K562 (cell line): ENCODE data around the gene RPRD1B. TPM values are rescaled to one million over a fixed set of nuclear protein-coding genes. Genes with fewer than 3 reads are reported as not detected.

Experiments used
- ATAC-seq: fragments of 200-7000 bp; cut with Tn5 transposase; 3 replicates; pipeline ENCODE4 v1.9.1; 2020; ENCODE audit warnings: moderate library complexity
- BruUV-seq: library from RNA; stranded (reverse); fragments of 400-500 nt; replicated peaks from 2 replicates; lab custom pipeline; 2021; lab: Mats Ljungman, UMichigan
- CTCF ChIA-PET: fragments of 300-600 bp; formaldehyde crosslinking; extraction: SDS; loops from one replicate; lab custom pipeline; 2021; ENCODE audit warnings: low intra/inter-chr PET ratio; lab: Yijun Ruan, JAX
- POLR2A ChIA-PET: fragments of 300-600, 350-650 bp; sonication (Branson Sonifier 250); formaldehyde crosslinking; extraction: SDS; loops from one replicate; lab custom pipeline; 2021; ENCODE audit warnings: antibody characterized with exemption, inconsistent platforms; lab: Yijun Ruan, JAX
- DNase-seq, 4 experiments: peaks; one replicate each; pipeline versions ENCODE4 v3.0.0 to v3.0.0-alpha.2; 2011 to 2018; ENCODE audit warnings: low spot score in 3 of 4, mixed read lengths in 3 of 4; ENCODE audit errors: extremely low read depth in 1 of 4
- FAIRE-seq: peaks from 2 replicates; lab custom pipeline; 2011; peaks lifted over from hg19 to GRCh38; lab: Jason Lieb, UNC
- H2AFZ ChIP-seq: 2 replicates; pipeline ENCODE4 v1.6.0; 2011; ENCODE audit warnings: low read depth, low read length, control low read depth, inconsistent platforms
- H3K27ac ChIP-seq: fragments of 200-600 bp; 3 replicates; pipeline ENCODE4 v1.8.0; 2011; ENCODE audit warnings: low read depth, mild to moderate bottlenecking, control low read depth, inconsistent platforms, low read length, moderate library complexity, mixed read lengths; ENCODE audit errors: extremely low read depth
- H3K27me3 ChIP-seq, 2 experiments: fragments of 300-600 bp in 1 of 2; 2 replicates in 1 of 2; 3 replicates in 1 of 2; pipeline versions ENCODE4 v1.6.0 to v1.8.0; 2011; ENCODE audit warnings: inconsistent platforms in 2 of 2, low read length in 2 of 2, mild to moderate bottlenecking in 1 of 2, mixed read lengths in 1 of 2, moderate library complexity in 1 of 2; ENCODE audit not compliant: control insufficient read depth in 2 of 2, insufficient read depth in 2 of 2
- H3K36me3 ChIP-seq: fragments of 300-600 bp; 3 replicates; pipeline ENCODE4 v1.8.0; 2011; ENCODE audit warnings: mild to moderate bottlenecking, low read length, inconsistent platforms; ENCODE audit not compliant: control insufficient read depth, insufficient read depth
- H3K4me1 ChIP-seq, 2 experiments: fragments of 200-600 bp in 1 of 2; replicated peaks in 1 of 2; 2 replicates in 1 of 2; 3 replicates in 1 of 2; pipeline versions ENCODE4 v1.5.1 to v1.8.0; 2011; ENCODE audit warnings: inconsistent platforms in 2 of 2, low read length in 2 of 2, mild to moderate bottlenecking in 1 of 2, mixed read lengths in 1 of 2, moderate library complexity in 1 of 2; ENCODE audit not compliant: control insufficient read depth in 2 of 2, insufficient read depth in 2 of 2
- H3K4me2 ChIP-seq: 2 replicates; pipeline ENCODE4 v1.6.1; 2011; ENCODE audit warnings: low read length, control low read depth, inconsistent platforms, mixed read lengths; ENCODE audit not compliant: insufficient read depth
- H3K4me3 ChIP-seq: fragments of 200-600 bp; sonication (generic), shearing (Covaris generic); 2 replicates; pipeline ENCODE4 v1.5.1; 2016; ENCODE audit warnings: control low read depth, inconsistent platforms
- H3K79me2 ChIP-seq: fragments of 200-600 bp; 3 replicates; pipeline ENCODE4 v1.8.0; 2011; ENCODE audit warnings: low read length, inconsistent platforms; ENCODE audit not compliant: control insufficient read depth, insufficient read depth
- H3K9ac ChIP-seq, 2 experiments: 2 replicates each; pipeline versions ENCODE4 v1.6.0 to v1.6.1; 2011; ENCODE audit warnings: low read depth in 2 of 2, low read length in 2 of 2, control low read depth in 1 of 2, inconsistent platforms in 1 of 2, mild to moderate bottlenecking in 1 of 2, mixed read lengths in 1 of 2; ENCODE audit not compliant: insufficient read depth in 1 of 2
- H3K9me1 ChIP-seq: one replicate; pipeline ENCODE4 v1.6.0; 2011; ENCODE audit warnings: inconsistent platforms, mild to moderate bottlenecking, low read length, moderate library complexity; ENCODE audit not compliant: control insufficient read depth, insufficient read depth
- H3K9me3 ChIP-seq: replicated peaks from 2 replicates; pipeline ENCODE4 v1.5.1; 2011; ENCODE audit warnings: low read depth, low read length, inconsistent platforms; ENCODE audit not compliant: control insufficient read depth, insufficient read depth
- H4K20me1 ChIP-seq: replicated peaks from 2 replicates; pipeline ENCODE4 v1.6.1; 2011; ENCODE audit warnings: low read length, inconsistent platforms, mixed read lengths; ENCODE audit not compliant: control insufficient read depth, insufficient read depth
- BCOR ChIP-seq: fragments of 450-650 bp; IDR thresholded peaks from 2 replicates; pipeline ENCODE4 v1.6.1; 2016
- CREM ChIP-seq: IDR thresholded peaks from 2 replicates; pipeline ENCODE4 v1.6.1; 2014; ENCODE audit warnings: antibody characterized with exemption, low read depth
- DACH1 ChIP-seq: fragments of 450-650 bp; IDR thresholded peaks from 2 replicates; pipeline ENCODE4 v1.6.1; 2018; ENCODE audit not compliant: partially characterized antibody
- E2F3 ChIP-seq: fragments of 250-450 bp; sonication (Bioruptor Pico); IDR thresholded peaks from 2 replicates; pipeline ENCODE4 v1.4.0; 2020; ENCODE audit warnings: mild to moderate bottlenecking
- ELF1 ChIP-seq: fragments of 200-800 bp; sonication (Bioruptor generic); IDR thresholded peaks from 2 replicates; pipeline ENCODE4 v1.6.1; 2016; ENCODE audit warnings: missing genetic modification characterization, missing compliant biosample characterization
- PHF8 ChIP-seq: fragments of 200-600 bp; sonication (generic); IDR thresholded peaks from 2 replicates; pipeline ENCODE4 v1.6.1; 2012; ENCODE audit warnings: mixed run types, mild to moderate bottlenecking, inconsistent platforms, low read length, moderate library complexity, borderline replicate concordance
- RFX1 ChIP-seq: fragments of 450-650 bp; IDR thresholded peaks from 2 replicates; pipeline ENCODE4 v1.6.1; 2016; ENCODE audit warnings: mild to moderate bottlenecking, moderate library complexity
- RFX7 ChIP-seq: fragments of 250-450 bp; sonication (Bioruptor Pico); IDR thresholded peaks from 2 replicates; pipeline ENCODE4 v1.5.1; 2021; ENCODE audit warnings: mild to moderate bottlenecking
- THRAP3 ChIP-seq: fragments of 450-650 bp; IDR thresholded peaks from 2 replicates; pipeline ENCODE4 v1.6.1; 2016; ENCODE audit warnings: mild to moderate bottlenecking, inconsistent platforms, borderline replicate concordance
- TRIM28 ChIP-seq: fragments of 450-650 bp; IDR thresholded peaks from 2 replicates; pipeline ENCODE4 v1.6.1; 2017
- ZC3H8 ChIP-seq: fragments of 450-650 bp; IDR thresholded peaks from 2 replicates; pipeline ENCODE4 v1.6.1; 2017
- ZHX1 ChIP-seq: fragments of 150-350 bp; conservative IDR thresholded peaks from 2 replicates; pipeline ENCODE4 v1.6.1; 2014; ENCODE audit warnings: low read length
- ZNF263 ChIP-seq: sonication (generic); formaldehyde crosslinking; IDR thresholded peaks from 2 replicates; pipeline ENCODE4 v1.8.0; 2022; ENCODE audit warnings: mild to moderate bottlenecking, missing genetic modification reagents, borderline replicate concordance
- ZNF347 ChIP-seq: fragments of 450-650 bp; formaldehyde crosslinking; IDR thresholded peaks from 2 replicates; pipeline ENCODE4 v1.4.0; 2020; ENCODE audit warnings: low read depth, mild to moderate bottlenecking, moderate library complexity
- ZNF354B ChIP-seq: fragments of 250-450 bp; sonication (Bioruptor Pico); IDR thresholded peaks from 2 replicates; pipeline ENCODE4 v1.4.0; 2020
- ZNF780A ChIP-seq: fragments of 250-450 bp; sonication (Bioruptor Pico); IDR thresholded peaks from 2 replicates; pipeline ENCODE4 v1.5.0; 2021; ENCODE audit warnings: mild to moderate bottlenecking
- ZZZ3 ChIP-seq: fragments of 450-650 bp; IDR thresholded peaks from 2 replicates; pipeline ENCODE4 v1.6.1; 2016; ENCODE audit warnings: antibody characterized with exemption, mild to moderate bottlenecking, moderate library complexity
- WGBS: fragments of 100-300 bp; shearing (Covaris generic); methylation state at CpG from one replicate; pipeline ENCODE4 v1.1.6; 2016; ENCODE audit warnings: low coverage, mixed read lengths; ENCODE audit not compliant: insufficient coverage; ENCODE audit errors: missing lambda C conversion rate; 5-methylcytosine and 5-hydroxymethylcytosine counted together
- in situ Hi-C: fragments of 300-500 bp; cut with MboI; formaldehyde crosslinking; loops from 4 replicates; pipeline ENCODE4 v1.15.0; 2018; ENCODE audit warnings: inconsistent platforms, mixed read lengths
- intact Hi-C: fragments of 100-400 bp; cut with micrococcal nuclease; formaldehyde crosslinking; loops from 2 replicates; pipeline ENCODE4 v1.14.2; 2022
- polyA plus RNA-seq, 8 experiments: library from polyadenylated mRNA; depleted of rRNA in 4 of 8; stranded (reverse) in 5 of 8; unstranded in 3 of 8; fragments of >200 nt; fragmentation: Nextera tagmentation in 2 of 8; fragmentation: Illumina TruSeq in 1 of 8; extraction: Ambion mirVana in 2 of 8; extraction: Trizol in 1 of 8; gene quantifications; 2 replicates each; pipeline versions ENCODE4 v1.2.1 to v1.2.3, GENCODE V29; 2011 to 2014; ENCODE audit warnings: inconsistent platforms in 1 of 8, missing spikeins in 1 of 8
- total RNA-seq, 7 experiments: library from RNA; depleted of rRNA in 6 of 7; stranded (reverse); fragments of >200 nt in 6 of 7; fragmentation: Illumina TruSeq in 2 of 7; extraction: Trizol in 2 of 7; gene quantifications; 2 replicates each; pipeline versions ENCODE4 v1.2.1 to v1.2.3, GENCODE V29; 2011 to 2021; ENCODE audit warnings: low replicate concordance in 1 of 7

The RPRD1B gene
- total and polyA plus RNA-seq, 9 of the 15 experiments (the other 6 are each of a cell fraction or from before 2014, with no cell fraction given) = 5.5 to 43.0 (median 24.4) TPM

DNA sequence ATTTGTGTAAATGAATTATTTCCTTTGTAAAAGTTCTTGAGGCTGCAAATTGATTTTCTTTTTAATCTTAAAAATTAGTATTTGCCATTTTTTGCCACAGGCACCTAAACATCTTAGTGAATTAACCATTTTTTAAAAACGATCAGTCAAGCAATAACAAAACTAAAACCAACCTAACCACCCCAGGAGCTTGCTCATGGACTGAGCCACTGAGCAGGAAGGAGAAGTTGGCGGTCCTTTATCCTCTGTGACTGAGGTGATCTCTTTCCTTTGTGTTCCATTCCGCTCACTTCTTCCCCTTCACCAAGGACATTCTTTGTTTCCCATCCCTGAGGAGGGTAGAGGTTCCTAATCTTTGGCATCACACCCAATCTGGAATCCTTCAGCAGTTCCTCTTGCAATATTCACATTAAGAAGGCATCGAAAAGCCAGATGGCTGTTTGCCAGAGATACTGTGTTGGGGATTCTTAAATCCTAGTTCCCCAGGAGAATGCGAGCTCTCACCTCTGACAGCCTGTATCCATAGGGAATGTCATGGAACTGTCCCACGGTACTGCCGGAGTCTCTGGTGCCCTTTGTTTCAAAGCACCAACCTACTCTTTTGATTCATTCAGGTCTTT lies 30.5 kb downstream of the RPRD1B start:
- DNase-seq (no peak), ATAC-seq (no peak), FAIRE-seq (no peak)
- no peak overlapping the region for H3K27ac ChIP-seq
- H3K9me1 ChIP-seq = no peaks in the 10 kb centered on the region
- H3K79me2 ChIP-seq = no peaks in the 10 kb centered on the region
- H4K20me1 ChIP-seq = no peaks in the 10 kb centered on the region; the same call in 1 of the 2 replicates
- H3K27me3 ChIP-seq = no peaks in the 10 kb centered on the region
- H3K4me2 ChIP-seq = no peak overlapping the region
- no TSS peak for BruUV-seq
- H2AFZ ChIP-seq = no peak overlapping the region
- ChIA-PET CTCF (no interaction called here), POLR2A (interaction anchor here (1.5 kb wide), 1 partner anchor 18 kb away, joined by 3 read pairs; no protein-coding TSS in a partner anchor)
- in situ Hi-C loops = no loop called here
- no peak for TF ChIP-seq ZNF263
- no peak for TF ChIP-seq ZNF354B
- TF ChIP-seq E2F3 (CRISPR knock-in tag) = no peak
- TF ChIP-seq PHF8 = no peak
- no peak for TF ChIP-seq DACH1
- no peak for TF ChIP-seq ELF1 (tag)
- TF ChIP-seq ZZZ3 = no peak
- TF ChIP-seq BCOR = no peak
- TF ChIP-seq ZNF780A = no peak
- TF ChIP-seq TRIM28 = no peak
- TF ChIP-seq ZHX1 = no peak
- TF ChIP-seq ZC3H8 = no peak
- no peak for TF ChIP-seq ZNF347 (CRISPR knock-in tag)
- TF ChIP-seq CREM = no peak
- TF ChIP-seq RFX1 = no peak
- no peak for TF ChIP-seq THRAP3
- no peak for TF ChIP-seq RFX7 (CRISPR knock-in tag)
- H3K9me3 ChIP-seq = no peaks in the 10 kb centered on the region
- 100% methylated on average over 7 of the region's 7 CpGs for WGBS
- H3K9ac ChIP-seq = no peak overlapping the region
- no peak overlapping the region for H3K4me3 ChIP-seq
- intact Hi-C loops = no loop called here
- H3K4me1 ChIP-seq = no peaks in the 10 kb centered on the region
- peaks cover 98% of the 10 kb centered on the region for H3K36me3 ChIP-seq
